NB4 (cell line): ENCODE measurements around the gene FETUB.
A peak's percentile ranks its signal among the peaks of the same experiment; 100 is the strongest.

Source experiments
- MYC ChIP-seq: IDR thresholded peaks from 2 replicates; pipeline ENCODE4 v1.6.1; 2011; ENCODE audit warnings: low read depth, low read length
- TF ChIP-seq, protein P1 (sequence below): IDR thresholded peaks from one replicate; pipeline ENCODE4 v1.5.1; 2012; ENCODE audit warnings: low read depth, low read length

DNA sequence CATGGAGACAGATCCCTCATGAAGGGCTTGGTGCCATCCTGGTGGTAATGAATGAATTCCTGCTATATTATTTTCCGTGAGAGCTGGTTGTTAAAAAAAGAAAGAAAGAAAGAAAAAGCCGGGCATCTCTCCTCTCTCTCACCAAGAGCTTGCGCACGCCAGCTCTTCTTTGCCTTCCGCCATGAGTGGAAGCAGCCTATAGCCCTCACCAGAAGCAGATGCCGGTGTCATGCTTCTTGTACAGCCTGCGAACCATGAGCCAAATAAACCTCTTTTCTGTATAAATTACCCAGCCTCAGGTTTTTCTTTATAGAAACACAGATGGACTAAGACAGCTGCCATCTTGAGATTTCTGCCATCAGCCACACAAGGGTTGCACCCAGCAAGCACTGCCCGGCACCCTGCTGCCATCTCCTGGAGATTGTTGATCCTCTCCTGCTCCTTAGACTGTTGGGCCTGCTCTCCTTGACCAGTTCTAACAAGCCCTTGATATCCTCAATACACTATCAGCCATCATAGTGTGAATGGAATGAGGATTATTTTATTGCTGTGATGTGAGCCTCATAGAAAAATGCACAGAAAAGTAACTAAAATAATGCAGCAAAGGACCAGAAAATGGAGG, 30.8 kb upstream of the FETUB start:
- TF ChIP-seq, protein P1, sequence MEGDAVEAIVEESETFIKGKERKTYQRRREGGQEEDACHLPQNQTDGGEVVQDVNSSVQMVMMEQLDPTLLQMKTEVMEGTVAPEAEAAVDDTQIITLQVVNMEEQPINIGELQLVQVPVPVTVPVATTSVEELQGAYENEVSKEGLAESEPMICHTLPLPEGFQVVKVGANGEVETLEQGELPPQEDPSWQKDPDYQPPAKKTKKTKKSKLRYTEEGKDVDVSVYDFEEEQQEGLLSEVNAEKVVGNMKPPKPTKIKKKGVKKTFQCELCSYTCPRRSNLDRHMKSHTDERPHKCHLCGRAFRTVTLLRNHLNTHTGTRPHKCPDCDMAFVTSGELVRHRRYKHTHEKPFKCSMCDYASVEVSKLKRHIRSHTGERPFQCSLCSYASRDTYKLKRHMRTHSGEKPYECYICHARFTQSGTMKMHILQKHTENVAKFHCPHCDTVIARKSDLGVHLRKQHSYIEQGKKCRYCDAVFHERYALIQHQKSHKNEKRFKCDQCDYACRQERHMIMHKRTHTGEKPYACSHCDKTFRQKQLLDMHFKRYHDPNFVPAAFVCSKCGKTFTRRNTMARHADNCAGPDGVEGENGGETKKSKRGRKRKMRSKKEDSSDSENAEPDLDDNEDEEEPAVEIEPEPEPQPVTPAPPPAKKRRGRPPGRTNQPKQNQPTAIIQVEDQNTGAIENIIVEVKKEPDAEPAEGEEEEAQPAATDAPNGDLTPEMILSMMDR, result peak; percentile 41
- no peak for TF ChIP-seq MYC
